Islet of Langerhans (tissue), 1 donor: ENCODE data around the gene PLEKHB2.
"Not testable (repeated sequence)": the region's sequence is repeated elsewhere in the genome, so short reads cannot be mapped to it uniquely, and the experiment has no call there.

Experiments used
- FAIRE-seq: peaks from one replicate; lab custom pipeline; 2011; peaks lifted over from hg19 to GRCh38; lab: Jason Lieb, UNC

The PLEKHB2 gene

GRCh38 chr2:131093696-131094462 lies 11.3 kb upstream of the PLEKHB2 start:
- FAIRE-seq: no peak

- FAIRE-seq: peak; percentile 82
Measured at GRCh38 chr2:131094463-131095281, 10.5 kb upstream of the PLEKHB2 start.

DNA sequence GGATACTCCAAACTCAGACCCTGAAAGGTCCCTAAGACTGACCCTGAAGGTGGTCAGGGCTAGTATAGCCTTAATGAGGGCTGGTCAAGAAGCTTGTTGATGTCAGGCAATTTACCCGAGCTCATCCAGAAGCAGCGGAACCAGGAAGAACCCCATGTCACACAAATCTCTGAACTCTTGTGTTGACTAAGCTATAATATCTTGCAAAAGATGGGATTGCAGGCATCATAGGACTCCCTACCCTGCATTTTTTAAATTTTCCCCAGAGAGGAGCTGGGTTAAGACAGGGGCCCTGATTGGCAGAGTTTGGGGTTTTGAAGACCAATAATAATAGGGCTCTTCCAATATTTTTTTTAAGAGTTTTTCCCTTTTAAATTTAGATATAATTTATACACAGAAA lies 2.0 kb upstream of the PLEKHB2 start:
- no peak for FAIRE-seq

DNA sequence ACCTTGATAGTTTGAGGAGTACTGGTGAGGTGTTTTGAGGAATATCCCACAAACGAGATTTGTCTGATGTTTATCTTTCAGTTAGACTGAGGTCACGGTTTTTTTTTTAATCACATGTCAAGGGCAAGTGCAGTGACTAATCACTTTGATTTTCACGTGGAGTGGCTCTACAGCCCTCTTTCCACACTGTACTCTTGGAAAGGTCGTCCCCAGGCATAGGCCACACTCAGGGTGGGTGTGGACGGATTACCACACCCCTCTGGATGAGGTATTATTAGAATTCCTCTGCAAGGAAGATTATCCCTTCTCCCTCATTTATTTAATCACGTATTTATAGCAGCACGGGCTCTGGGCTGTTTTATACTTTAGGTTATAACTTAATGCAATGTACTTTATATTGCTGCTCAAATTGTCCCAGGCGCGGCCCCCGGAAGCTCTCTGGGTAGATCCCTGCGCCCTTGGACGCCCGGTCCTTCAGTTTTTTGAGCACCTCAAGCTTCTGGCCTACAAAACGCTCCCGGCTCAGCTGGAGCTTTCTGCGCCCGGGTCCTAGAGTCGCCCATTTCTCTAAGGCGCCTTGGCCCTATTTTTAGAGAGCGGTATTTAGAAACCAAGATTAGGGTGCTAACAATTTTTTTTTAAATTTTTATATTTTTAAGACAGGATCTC lies 515 bp upstream of the PLEKHB2 start:
- FAIRE-seq: peak; percentile 33

- FAIRE-seq: no peak
Measured at GRCh38 chr2:131105950-131106801, 1.0 kb downstream of the PLEKHB2 start.

DNA sequence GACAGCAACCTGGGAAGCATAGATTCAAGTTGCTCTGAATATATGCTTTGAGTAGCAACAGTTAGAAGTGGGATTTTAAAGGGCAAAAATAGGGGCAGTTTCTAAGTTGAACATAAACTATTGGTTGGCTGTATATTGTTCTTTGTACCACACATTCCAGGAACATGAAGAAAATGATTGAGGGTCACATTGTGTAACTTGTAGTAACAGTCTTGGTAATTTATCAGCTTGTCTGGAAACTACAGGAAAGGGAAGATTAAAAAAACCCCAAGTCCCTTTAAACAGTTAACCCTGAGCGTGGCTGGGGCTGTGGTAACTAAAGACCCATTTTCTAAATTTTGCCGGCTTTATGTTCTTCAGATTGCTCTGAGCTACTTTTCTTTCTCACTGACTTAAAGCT lies 7.4 kb downstream of the PLEKHB2 start:
- FAIRE-seq: no peak

DNA sequence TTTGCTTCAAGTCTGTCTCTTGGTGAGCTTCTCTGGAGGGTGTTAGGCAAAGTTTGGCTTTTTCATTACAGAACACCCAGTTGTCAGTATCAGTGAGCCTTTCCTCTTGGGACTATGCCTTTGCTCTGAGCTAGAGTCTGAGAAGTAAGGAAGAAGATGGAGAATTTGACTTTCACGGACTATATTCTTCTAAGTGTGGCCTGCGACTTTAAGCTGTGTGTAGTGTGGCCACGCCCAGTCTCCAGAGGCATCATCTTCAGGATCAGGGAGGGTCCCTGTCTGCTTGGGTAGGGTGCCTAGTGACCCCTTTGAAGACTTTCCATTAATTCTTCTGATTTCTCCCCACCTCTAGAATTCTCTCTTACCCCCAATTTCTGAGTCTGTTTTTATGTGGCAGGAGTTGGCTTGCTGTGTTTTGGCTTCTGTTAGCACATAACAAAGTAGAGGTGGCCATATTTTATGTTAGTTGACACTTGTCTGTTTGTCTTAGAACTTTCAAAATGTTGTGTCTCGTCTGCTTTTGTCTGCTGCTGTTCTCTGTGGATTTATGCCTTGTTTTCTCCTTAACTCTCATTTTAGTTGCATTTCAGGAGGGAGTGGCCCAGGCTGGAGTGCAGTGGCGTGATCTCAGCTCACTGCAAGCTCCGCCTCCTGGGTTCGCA lies 8.6 kb downstream of the PLEKHB2 start:
- no peak for FAIRE-seq

DNA sequence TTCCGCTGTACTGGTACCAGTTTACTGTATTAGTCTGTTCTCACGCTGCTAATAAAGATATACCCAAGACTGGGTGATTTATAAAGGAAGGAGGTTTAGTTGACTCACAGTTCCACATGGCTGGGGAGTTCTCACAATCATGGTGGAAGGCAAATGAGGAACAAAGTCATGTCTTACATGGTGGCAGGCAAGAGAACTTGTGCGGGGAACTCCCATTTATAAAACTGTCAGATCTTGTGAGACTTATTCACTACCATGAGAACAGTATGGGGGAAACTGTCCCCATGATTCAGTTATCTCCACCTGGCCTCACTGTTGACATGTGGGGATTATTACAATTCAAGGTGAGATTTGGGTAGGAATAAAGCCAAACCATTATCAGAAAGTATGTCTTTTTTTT lies 9.8 kb downstream of the PLEKHB2 start:
- FAIRE-seq: not testable (repeated sequence)

DNA sequence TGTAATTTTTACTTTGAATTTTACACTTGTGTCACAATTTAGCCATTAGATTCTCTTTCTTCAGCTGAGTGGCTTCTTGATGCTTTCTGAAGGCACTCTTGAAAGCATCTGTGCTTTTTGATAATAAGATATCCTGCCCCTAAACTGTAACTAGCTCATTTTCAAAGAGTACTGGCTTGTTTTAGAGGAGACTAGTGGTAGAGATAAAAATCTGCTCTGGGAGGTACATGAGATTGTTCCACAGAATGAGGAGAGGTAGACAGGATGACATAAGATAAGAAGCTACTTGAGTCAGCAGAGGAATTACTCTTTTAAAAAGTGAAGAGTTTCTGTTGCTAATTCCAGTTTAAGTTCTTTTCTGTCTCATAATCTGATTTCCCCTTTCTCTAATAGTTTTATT lies 10.6 kb downstream of the PLEKHB2 start:
- FAIRE-seq: no peak

DNA sequence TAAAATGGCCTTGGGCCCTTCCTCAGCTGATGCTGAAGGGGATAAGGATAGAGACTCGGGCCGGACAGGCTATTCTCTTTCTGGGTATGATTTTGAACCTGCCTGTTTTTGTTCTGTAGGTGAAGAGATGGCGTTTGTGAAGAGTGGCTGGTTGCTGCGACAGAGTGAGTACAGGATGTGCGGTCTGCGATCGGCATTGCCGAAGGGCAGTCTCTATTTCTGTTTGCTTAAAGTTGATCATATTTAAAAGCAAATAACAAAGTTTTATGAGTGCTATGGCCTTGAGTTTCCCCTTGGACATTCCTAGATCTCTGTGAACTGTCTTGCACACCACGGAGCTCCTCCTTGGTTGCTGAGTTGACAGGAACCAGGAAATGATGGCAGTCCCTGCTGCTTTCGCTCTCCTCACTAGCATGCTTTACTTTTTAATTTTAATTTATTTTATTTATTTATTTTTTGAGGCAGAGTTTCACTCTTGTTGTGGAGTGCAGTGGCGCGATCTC lies 15.7 kb downstream of the PLEKHB2 start:
- FAIRE-seq: no peak

DNA sequence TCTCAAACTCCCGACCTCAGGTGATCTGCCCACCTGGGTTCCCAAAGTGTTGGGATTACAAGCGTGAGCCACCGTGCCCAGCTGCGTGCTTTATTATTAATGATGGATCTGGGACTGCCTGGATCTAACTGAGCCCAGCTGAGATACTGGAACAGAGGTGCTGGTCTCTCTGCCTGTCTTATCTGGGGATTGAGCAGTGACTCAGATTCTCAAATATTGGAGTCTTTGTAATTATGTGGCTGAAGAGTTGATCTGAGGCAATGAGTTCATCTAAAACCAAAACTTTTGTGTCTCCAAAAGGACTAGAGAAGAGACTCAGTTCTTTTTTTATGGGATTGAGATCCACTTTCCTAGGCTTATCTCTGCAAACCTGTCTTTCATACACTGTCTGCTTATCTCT lies 16.3 kb downstream of the PLEKHB2 start:
- FAIRE-seq: no peak

GRCh38 chr2:131122496-131122895 lies 17.4 kb downstream of the PLEKHB2 start:
- FAIRE-seq: no peak

- no peak for FAIRE-seq
Measured at GRCh38 chr2:131123192-131123591, 18.1 kb downstream of the PLEKHB2 start.

- no peak for FAIRE-seq
Measured at GRCh38 chr2:131125195-131125757, 20.1 kb downstream of the PLEKHB2 start.

GRCh38 chr2:131126436-131126835 lies 21.3 kb downstream of the PLEKHB2 start:
- no peak for FAIRE-seq

DNA sequence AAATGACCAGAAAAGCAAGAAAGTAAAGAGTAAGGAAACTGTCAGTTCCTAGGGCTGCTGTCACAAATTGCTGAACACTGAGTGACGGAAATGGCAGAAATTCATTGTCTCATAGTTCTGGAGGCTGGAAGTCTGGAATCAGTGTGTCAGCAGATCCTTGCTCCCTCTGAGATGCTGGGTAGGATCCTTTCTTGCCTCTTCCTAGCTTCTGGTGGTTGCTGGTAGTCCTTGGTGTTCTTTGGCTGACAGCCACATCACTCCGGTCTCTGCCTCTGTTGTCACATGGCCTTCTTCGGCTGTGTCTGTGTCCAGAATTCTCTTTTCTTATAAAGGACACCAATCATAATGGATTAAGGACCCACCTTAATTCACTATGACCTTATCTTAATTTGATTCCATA lies 21.9 kb downstream of the PLEKHB2 start:
- no peak for FAIRE-seq

DNA sequence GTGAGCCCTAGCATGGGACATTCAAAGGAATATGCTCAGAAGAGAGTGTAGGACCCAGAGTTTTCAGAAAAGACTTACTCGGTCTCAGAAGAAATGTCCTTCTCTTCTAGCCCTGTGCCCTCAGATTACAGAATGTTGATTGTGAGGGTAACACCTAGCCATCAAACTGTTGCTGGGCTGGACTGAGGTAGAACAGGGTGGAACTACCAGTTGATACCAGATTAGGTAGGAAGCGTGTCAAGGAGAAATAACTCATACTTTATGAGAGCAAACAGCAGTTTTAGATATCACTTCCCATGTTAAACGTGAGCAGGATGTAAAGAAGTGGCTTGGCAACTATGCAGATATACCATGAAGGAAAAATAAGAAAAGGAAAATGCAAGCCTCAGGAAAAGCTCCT lies 22.8 kb downstream of the PLEKHB2 start:
- FAIRE-seq: no peak

GRCh38 chr2:131130298-131130596 lies 25.1 kb downstream of the PLEKHB2 start:
- FAIRE-seq: no peak

GRCh38 chr2:131132729-131133128 lies 27.6 kb downstream of the PLEKHB2 start:
- FAIRE-seq: no peak

- FAIRE-seq: no peak
Measured at GRCh38 chr2:131140581-131140980, 35.4 kb downstream of the PLEKHB2 start.

- FAIRE-seq: no peak
Measured at GRCh38 chr2:131142849-131143248, 37.7 kb downstream of the PLEKHB2 start.
